H9 (cell line): ENCODE data around the gene GCNT2. TPM values are rescaled to one million over a fixed set of nuclear protein-coding genes. Genes with fewer than 3 reads are reported as not detected.

ENCODE experiments used
- DNase-seq: peaks from one replicate; pipeline ENCODE4 v3.0.0-alpha.2; 2017
- H2AFZ ChIP-seq: one replicate; pipeline ENCODE4 v1.6.1; 2013; ENCODE audit warnings: mild to moderate bottlenecking, low read length, control low read depth, moderate library complexity
- H2AK5ac ChIP-seq: 2 replicates; pipeline ENCODE4 v1.6.1; 2013; ENCODE audit warnings: low read length, control low read depth, mixed read lengths; ENCODE audit not compliant: insufficient read length
- H2BK120ac ChIP-seq: one replicate; pipeline ENCODE4 v1.6.1; 2013; ENCODE audit warnings: low read depth, mild to moderate bottlenecking, low read length, control low read depth, inconsistent platforms; ENCODE audit not compliant: poor library complexity, severe bottlenecking
- H2BK12ac ChIP-seq: 2 replicates; pipeline ENCODE4 v1.6.1; 2013; ENCODE audit warnings: low read length, control low read depth, mixed read lengths, low read depth; ENCODE audit not compliant: insufficient read length
- H2BK15ac ChIP-seq: 2 replicates; pipeline ENCODE4 v1.6.1; 2013; ENCODE audit warnings: low read depth, low read length, control low read depth
- H2BK20ac ChIP-seq: one replicate; pipeline ENCODE4 v1.6.1; 2013; ENCODE audit warnings: low read depth, mild to moderate bottlenecking, low read length, control low read depth, inconsistent platforms; ENCODE audit not compliant: poor library complexity, severe bottlenecking
- H2BK5ac ChIP-seq: 2 replicates; pipeline ENCODE4 v1.6.1; 2013; ENCODE audit warnings: low read length, control low read depth, mixed read lengths; ENCODE audit not compliant: insufficient read length
- H3K14ac ChIP-seq: 2 replicates; pipeline ENCODE4 v1.6.1; 2013; ENCODE audit warnings: low read length, control low read depth; ENCODE audit not compliant: insufficient read depth
- H3K18ac ChIP-seq: 2 replicates; pipeline ENCODE4 v1.6.1; 2013; ENCODE audit warnings: low read depth, mild to moderate bottlenecking, mixed read lengths, low read length, control low read depth; ENCODE audit not compliant: insufficient read length
- H3K23ac ChIP-seq: 2 replicates; pipeline ENCODE4 v1.6.1; 2013; ENCODE audit warnings: low read length, control low read depth, mixed read lengths, low read depth; ENCODE audit not compliant: insufficient read length
- H3K23me2 ChIP-seq: 2 replicates; pipeline ENCODE4 v1.6.1; 2013; ENCODE audit warnings: low read depth, mild to moderate bottlenecking, mixed read lengths, low read length, control low read depth; ENCODE audit not compliant: insufficient read length, poor library complexity, severe bottlenecking
- H3K27ac ChIP-seq: 2 replicates; pipeline ENCODE4 v1.5.1; 2013; ENCODE audit warnings: low read length, control low read depth, mixed read lengths, low read depth; ENCODE audit not compliant: insufficient read length
- H3K27me3 ChIP-seq: 2 replicates; pipeline ENCODE4 v1.6.1; 2013; ENCODE audit warnings: low read length, control low read depth, inconsistent platforms; ENCODE audit not compliant: insufficient read depth
- H3K4ac ChIP-seq: 2 replicates; pipeline ENCODE4 v1.6.1; 2013; ENCODE audit warnings: low read depth, mild to moderate bottlenecking, control low read depth, inconsistent platforms, low read length, moderate library complexity
- H3K4me1 ChIP-seq: 2 replicates; pipeline ENCODE4 v1.6.1; 2013; ENCODE audit warnings: low read length, control low read depth, inconsistent platforms; ENCODE audit not compliant: insufficient read depth
- H3K4me2 ChIP-seq: 2 replicates; pipeline ENCODE4 v1.6.1; 2013; ENCODE audit warnings: low read length, control low read depth, mixed read lengths; ENCODE audit not compliant: insufficient read length, insufficient read depth
- H3K56ac ChIP-seq: 2 replicates; pipeline ENCODE4 v1.6.1; 2013; ENCODE audit warnings: low read depth, mild to moderate bottlenecking, mixed read lengths, low read length, control low read depth; ENCODE audit not compliant: insufficient read length
- H3K79me1 ChIP-seq: 2 replicates; pipeline ENCODE4 v1.6.1; 2013; ENCODE audit warnings: low read depth, mild to moderate bottlenecking, moderate library complexity, low read length, control low read depth, inconsistent platforms; ENCODE audit not compliant: insufficient read depth, poor library complexity, severe bottlenecking
- H3K79me2 ChIP-seq: 2 replicates; pipeline ENCODE4 v1.6.1; 2013; ENCODE audit warnings: low read length, control low read depth, inconsistent platforms; ENCODE audit not compliant: insufficient read depth
- H3K9ac ChIP-seq: 2 replicates; pipeline ENCODE4 v1.6.1; 2013; ENCODE audit warnings: low read length, control low read depth, mixed read lengths; ENCODE audit not compliant: insufficient read length; ENCODE audit errors: extremely low read depth
- H3K9me3 ChIP-seq: one replicate; pipeline ENCODE4 v1.6.1; 2013; ENCODE audit warnings: low read depth, low read length, inconsistent platforms; ENCODE audit not compliant: control insufficient read depth
- H3T11ph ChIP-seq: one replicate; pipeline ENCODE4 v1.6.1; 2013; ENCODE audit warnings: mild to moderate bottlenecking, low read length, control low read depth, inconsistent platforms
- H4K20me1 ChIP-seq: one replicate; pipeline ENCODE4 v1.6.1; 2013; ENCODE audit not compliant: control insufficient read depth, insufficient read length, insufficient read depth
- H4K5ac ChIP-seq: 2 replicates; pipeline ENCODE4 v1.6.1; 2013; ENCODE audit warnings: low read depth, mild to moderate bottlenecking, mixed read lengths, low read length, control low read depth; ENCODE audit not compliant: insufficient read length
- H4K8ac ChIP-seq: replicated peaks from 2 replicates; pipeline ENCODE4 v1.6.1; 2013; ENCODE audit warnings: low read length, control low read depth, mixed read lengths, low read depth; ENCODE audit not compliant: insufficient read length
- H4K91ac ChIP-seq: 2 replicates; pipeline ENCODE4 v1.6.1; 2013; ENCODE audit warnings: low read depth, mild to moderate bottlenecking, moderate library complexity, mixed read lengths, low read length, control low read depth; ENCODE audit not compliant: insufficient read length
- H3K27ac Mint-ChIP-seq, 3 experiments: 2 replicates in 2 of 3; 3 replicates in 1 of 3; pipeline ENCODE4 v1.8.0; 2020 to 2021; ENCODE audit warnings: mixed read lengths in 3 of 3, mild to moderate bottlenecking in 1 of 3, moderate library complexity in 1 of 3
- H3K27me3 Mint-ChIP-seq: 2 replicates; pipeline ENCODE4 v1.8.0; 2021; ENCODE audit warnings: low read depth, mild to moderate bottlenecking, moderate library complexity, mixed read lengths
- H3K36me3 Mint-ChIP-seq, 3 experiments: 2 replicates in 2 of 3; 3 replicates in 1 of 3; pipeline ENCODE4 v1.8.0; 2020 to 2021; ENCODE audit warnings: low read depth in 3 of 3, mixed read lengths in 3 of 3; ENCODE audit not compliant: insufficient read depth in 1 of 3
- H3K4me1 Mint-ChIP-seq, 2 experiments: 2 replicates each; pipeline ENCODE4 v1.8.0; 2020; ENCODE audit warnings: mixed read lengths in 2 of 2
- H3K4me3 Mint-ChIP-seq, 2 experiments: 2 replicates in 1 of 2; 3 replicates in 1 of 2; pipeline ENCODE4 v1.8.0; 2020 to 2021; ENCODE audit warnings: mild to moderate bottlenecking in 2 of 2, mixed read lengths in 2 of 2, moderate library complexity in 1 of 2
- H3K9me3 Mint-ChIP-seq, 2 experiments: 2 replicates in 1 of 2; 3 replicates in 1 of 2; pipeline ENCODE4 v1.8.0; 2020; ENCODE audit warnings: mild to moderate bottlenecking in 2 of 2, mixed read lengths in 2 of 2, moderate library complexity in 1 of 2
- CTCF ChIP-seq: fragments of 200-600 bp; sonication (generic); conservative IDR thresholded peaks from 3 replicates; pipeline ENCODE4 v1.8.0; 2021; ENCODE audit warnings: antibody characterized with exemption, mild to moderate bottlenecking
- WGBS: extraction: QIAGEN DNeasy Blood & Tissue Kit; methylation state at CpG from one replicate; pipeline ENCODE4 v1.1.7; 2013; ENCODE audit warnings: missing lambda C conversion rate, low lambda C conversion rate, mixed read lengths; ENCODE audit not compliant: insufficient read length; ENCODE audit errors: extremely low coverage; 5-methylcytosine and 5-hydroxymethylcytosine counted together
- total RNA-seq: library from RNA; stranded (reverse); gene quantifications from 2 replicates; pipeline ENCODE4 v1.2.1, GENCODE V29; 2021

Gene GCNT2
- total RNA-seq, 1 experiment from 2014 or later: 41.7 TPM

DNA sequence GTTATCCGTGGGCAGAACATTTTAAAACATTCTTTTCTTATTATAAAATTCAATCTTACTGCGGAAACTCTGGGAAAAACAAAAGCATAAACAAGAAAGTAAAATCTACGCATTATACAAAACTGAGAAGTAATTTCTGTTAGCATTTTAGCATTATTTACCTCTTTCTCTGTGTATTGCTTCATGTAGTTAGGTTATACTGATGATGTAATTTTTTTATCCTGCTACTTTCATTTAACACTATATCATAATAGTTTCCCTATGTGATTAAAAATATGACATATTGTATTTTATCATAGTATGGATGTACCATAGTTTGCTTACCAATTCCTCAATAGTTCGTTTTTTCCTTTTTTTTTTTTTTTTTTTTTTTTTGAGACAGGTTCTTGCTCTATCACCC lies 4.2 kb upstream of the GCNT2 start:
- H3K9me3 Mint-ChIP-seq: no peaks in the 10 kb centered on the region
- no peak overlapping the region for H2AK5ac ChIP-seq
- no peak overlapping the region for H2AFZ ChIP-seq

More for the DNA sequence above, 4.2 kb upstream of the GCNT2 start:
- H3K4me2 ChIP-seq: no peak overlapping the region
- no peaks in the 10 kb centered on the region for H3K27me3 ChIP-seq
- H4K20me1 ChIP-seq: no peaks in the 10 kb centered on the region
- H3K56ac ChIP-seq: no peak overlapping the region
- H2BK12ac ChIP-seq: no peak overlapping the region
- no peak overlapping the region for H4K91ac ChIP-seq
- WGBS: no CpG with 5 or more reads among the region's 4 CpGs
- H3K9me3 ChIP-seq: no peaks in the 10 kb centered on the region
- no peaks in the 10 kb centered on the region for H3K79me2 ChIP-seq
- H2BK120ac ChIP-seq: no peak overlapping the region
- peaks cover 3% of the 10 kb centered on the region; the same call in 1 of the 2 replicates for H3K4me1 ChIP-seq
- no peak overlapping the region for H3K23ac ChIP-seq
- H3K18ac ChIP-seq: no peak overlapping the region
- H3K27me3 Mint-ChIP-seq: no peaks in the 10 kb centered on the region
- H3K23me2 ChIP-seq: no peaks in the 10 kb centered on the region
- H3K14ac ChIP-seq: no peak overlapping the region
- H2BK5ac ChIP-seq: no peak overlapping the region
- H3K79me1 ChIP-seq: no peaks in the 10 kb centered on the region
- no peak overlapping the region for H3K27ac ChIP-seq
- no peak overlapping the region for H3T11ph ChIP-seq
- peaks cover 27 to 33% of the 10 kb centered on the region in 2 experiments for H3K4me1 Mint-ChIP-seq
- no peak overlapping the region for H2BK20ac ChIP-seq
- H3K4me3 Mint-ChIP-seq: no peak overlapping the region
- TF ChIP-seq CTCF: no peak
- H4K8ac ChIP-seq: no peak overlapping the region
- no peak overlapping the region for H3K27ac Mint-ChIP-seq
- H2BK15ac ChIP-seq: no peak overlapping the region
- no peak overlapping the region for H3K4ac ChIP-seq
- no peaks in the 10 kb centered on the region for H3K36me3 Mint-ChIP-seq
- no peak overlapping the region for H3K9ac ChIP-seq
- H4K5ac ChIP-seq: no peak overlapping the region
- DNase-seq: no peak
